GM10847 (cell line): ENCODE data around the gene AGBL4.

ENCODE experiments used
- POLR2A ChIP-seq: IDR thresholded peaks from 2 replicates; pipeline ENCODE4 v1.6.1; 2011; ENCODE audit not compliant: insufficient read length; ENCODE audit errors: extremely low read depth

The AGBL4 gene

GRCh38 chr1:48560116-48560515 lies 1463.6 kb downstream of the AGBL4 start:
- TF ChIP-seq POLR2A: no peak

- TF ChIP-seq POLR2A: no peak
These were observed 1465.4 kb downstream of the AGBL4 start for GRCh38 chr1:48558366-48558765.

DNA sequence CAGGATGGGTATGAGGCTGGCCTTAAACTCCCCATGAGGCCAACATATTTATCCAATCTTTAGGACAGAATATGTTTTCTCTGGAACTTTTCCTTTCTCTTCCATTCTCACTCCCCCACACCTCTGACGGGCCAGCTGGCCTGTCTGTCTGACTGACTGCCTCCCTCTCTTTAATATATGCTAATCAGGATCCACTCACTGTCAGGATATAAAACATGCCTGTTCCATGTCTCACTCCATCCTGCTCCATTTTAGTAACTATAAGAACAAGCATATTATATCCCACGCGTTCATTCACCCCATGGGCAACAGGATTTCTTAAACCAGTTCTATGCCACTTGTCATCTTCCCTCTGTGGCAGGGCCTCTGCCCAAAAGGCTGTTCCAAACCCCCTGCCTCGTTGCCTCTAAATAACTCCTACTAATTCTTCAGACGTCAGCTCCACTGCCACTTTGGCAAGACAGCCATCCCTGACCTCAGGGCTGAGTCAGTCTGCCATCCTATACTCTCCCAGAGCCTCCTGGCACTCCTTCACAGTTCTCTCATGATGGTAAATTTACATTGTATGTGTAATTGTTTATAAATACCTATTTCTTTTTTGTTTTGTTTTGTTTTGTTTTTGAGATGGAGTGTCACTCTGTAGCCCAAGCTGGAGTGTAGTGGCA lies 1467.4 kb downstream of the AGBL4 start:
- TF ChIP-seq POLR2A: no peak

GRCh38 chr1:48555271-48555670 lies 1468.5 kb downstream of the AGBL4 start:
- TF ChIP-seq POLR2A: no peak

GRCh38 chr1:48552903-48553606 lies 1470.7 kb downstream of the AGBL4 start:
- TF ChIP-seq POLR2A: no peak

- no peak for TF ChIP-seq POLR2A
These were observed 1471.3 kb downstream of the AGBL4 start for GRCh38 chr1:48552420-48552819.

- TF ChIP-seq POLR2A: no peak
These were observed 1474.8 kb downstream of the AGBL4 start for GRCh38 chr1:48548985-48549384.

DNA sequence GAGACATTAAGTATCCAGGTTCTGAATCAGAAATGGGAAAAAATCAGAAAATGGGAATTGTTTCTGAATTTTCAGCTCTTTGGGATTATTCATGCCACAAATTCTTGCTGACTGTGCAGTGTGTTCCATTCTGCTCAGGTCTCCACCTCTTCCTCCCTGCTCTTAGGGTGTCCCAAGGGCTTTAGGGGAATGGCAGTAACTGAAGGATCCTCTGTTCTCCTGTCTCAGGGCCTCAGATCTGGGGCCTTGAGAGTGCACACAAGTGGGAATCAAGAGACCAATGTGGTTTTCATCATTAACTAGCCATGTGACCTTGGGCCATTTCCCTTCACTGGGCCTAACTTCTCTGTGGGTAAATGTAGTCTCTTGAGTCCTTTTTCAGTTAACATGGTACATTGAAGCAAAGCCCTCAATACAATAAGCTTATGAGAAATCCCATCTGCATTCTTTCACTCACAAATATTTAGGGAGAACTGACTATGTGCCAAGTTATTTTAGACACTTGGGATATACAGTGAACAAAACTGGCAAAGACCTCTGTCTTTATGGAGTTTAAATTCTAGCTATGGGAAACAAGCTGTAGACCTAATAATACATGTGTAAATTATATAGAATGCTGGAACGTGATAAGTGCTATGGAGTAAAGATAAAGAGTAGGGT lies 1476.1 kb downstream of the AGBL4 start:
- TF ChIP-seq POLR2A: no peak

- TF ChIP-seq POLR2A: no peak
These were observed 1479.9 kb downstream of the AGBL4 start for GRCh38 chr1:48543854-48544253.

DNA sequence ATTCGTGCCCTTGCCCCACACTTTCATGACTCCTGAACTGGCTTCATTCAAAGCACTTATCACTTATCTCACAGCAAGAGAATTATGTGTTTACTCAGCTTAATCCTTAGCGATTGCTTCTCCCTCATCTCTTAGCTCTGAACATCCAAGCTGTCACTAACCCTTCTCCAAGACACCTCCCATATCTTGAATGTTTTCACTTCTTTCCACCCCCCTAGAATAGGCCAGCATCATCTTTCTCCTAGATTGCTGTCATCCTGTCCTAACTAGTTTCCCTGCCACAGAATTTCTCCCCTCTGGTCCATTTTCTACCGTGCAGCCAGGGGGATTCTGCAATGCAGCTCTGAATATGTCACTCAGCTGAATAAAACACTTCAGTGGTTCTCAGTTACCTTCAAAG lies 1483.2 kb downstream of the AGBL4 start:
- TF ChIP-seq POLR2A: no peak

DNA sequence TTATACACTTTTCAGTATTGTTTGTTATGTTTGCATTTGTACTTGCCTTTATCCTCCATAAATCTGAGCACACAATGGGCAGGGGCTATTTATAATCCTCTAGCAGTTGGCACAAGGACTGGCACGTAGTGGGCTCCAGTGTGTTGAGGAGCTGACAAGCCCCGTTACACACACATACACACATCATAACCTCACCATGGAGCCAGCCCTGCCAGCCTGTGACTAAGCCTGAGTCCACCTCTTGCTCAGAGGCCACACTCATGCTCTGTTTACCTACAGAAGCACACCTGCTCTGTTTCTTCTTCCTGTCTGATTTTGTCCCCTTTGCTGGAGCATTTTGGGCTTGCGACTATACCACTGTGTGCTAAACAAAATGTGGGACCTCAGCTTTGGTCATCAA lies 1487.3 kb downstream of the AGBL4 start:
- TF ChIP-seq POLR2A: no peak

- TF ChIP-seq POLR2A: no peak
These were observed 1490.8 kb downstream of the AGBL4 start for GRCh38 chr1:48532976-48533375.

GRCh38 chr1:48530727-48531351 lies 1492.9 kb downstream of the AGBL4 start:
- TF ChIP-seq POLR2A: no peak

DNA sequence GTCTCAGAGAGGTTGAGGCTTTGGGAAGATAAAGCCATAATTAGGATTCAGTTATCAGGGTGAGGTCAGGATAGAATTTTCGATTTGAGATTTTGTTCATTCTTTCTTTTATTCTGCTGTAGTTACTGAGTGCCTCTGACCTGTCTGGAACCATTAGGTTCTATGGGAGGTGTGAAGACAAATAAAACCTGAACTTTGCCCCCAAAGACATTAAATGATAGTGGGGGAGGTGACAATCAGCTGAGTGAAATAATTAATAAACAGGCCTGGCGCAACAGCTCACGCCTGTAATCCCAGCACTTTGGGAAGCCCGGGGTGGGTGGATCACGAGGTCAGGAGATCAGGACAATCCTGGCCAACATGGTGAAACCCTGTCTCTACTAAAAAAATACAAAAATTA lies 1496.7 kb downstream of the AGBL4 start:
- no peak for TF ChIP-seq POLR2A

- TF ChIP-seq POLR2A: no peak
These were observed 1497.6 kb downstream of the AGBL4 start for GRCh38 chr1:48526008-48526710.
